GM06990 (cell line): Measurements from ENCODE around the gene DENND1B.

Experiments used
- DNase-seq: peaks from one replicate; pipeline ENCODE4 v3.0.0-alpha.2; 2011; ENCODE audit not compliant: insufficient read length; ENCODE audit errors: extremely low read depth
- H3K27me3 ChIP-seq: replicated peaks from 2 replicates; pipeline ENCODE4 v1.6.0; 2011; ENCODE audit warnings: low read length; ENCODE audit not compliant: control insufficient read depth, insufficient read depth
- H3K36me3 ChIP-seq: 2 replicates; pipeline ENCODE4 v1.5.1; 2011; ENCODE audit warnings: low read length; ENCODE audit not compliant: control insufficient read depth, insufficient read depth
- H3K4me3 ChIP-seq: replicated peaks from 2 replicates; pipeline ENCODE4 v1.5.1; 2011; ENCODE audit warnings: low read depth, mild to moderate bottlenecking, control low read depth, low read length
- CTCF ChIP-seq: IDR thresholded peaks from 2 replicates; pipeline ENCODE4 v1.5.1; 2011; ENCODE audit warnings: low read length, control low read depth, mild to moderate bottlenecking, inconsistent platforms; ENCODE audit not compliant: insufficient read depth, poor library complexity, severe bottlenecking

The DENND1B gene

DNA sequence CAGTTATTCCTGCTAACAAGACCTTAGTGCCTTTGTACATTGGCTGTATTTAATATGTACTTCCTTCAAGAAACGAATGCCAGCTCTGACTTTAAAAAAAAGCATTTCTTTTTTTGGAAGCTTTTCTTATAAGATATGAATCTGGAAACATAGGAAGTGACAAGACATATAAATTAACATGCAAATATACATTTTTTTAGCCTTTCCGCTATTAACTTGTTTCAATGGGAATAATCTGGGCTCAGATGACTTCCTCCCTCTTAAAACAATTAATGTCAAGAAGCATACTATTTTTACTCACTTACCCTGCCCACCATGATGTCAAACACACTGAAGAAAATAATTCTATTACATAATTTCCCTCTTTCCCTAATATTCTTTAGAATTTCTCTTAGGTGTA is 1.4 kb downstream of the DENND1B start:
- Histone ChIP-seq H3K36me3 (no peaks in the 10 kb centered on the region; the same call in 1 of the 2 replicates), H3K4me3 (peak overlapping the region; percentile 73), H3K27me3 (no peaks in the 10 kb centered on the region)
- DNase-seq = no peak
- TF ChIP-seq CTCF = no peak

DNA sequence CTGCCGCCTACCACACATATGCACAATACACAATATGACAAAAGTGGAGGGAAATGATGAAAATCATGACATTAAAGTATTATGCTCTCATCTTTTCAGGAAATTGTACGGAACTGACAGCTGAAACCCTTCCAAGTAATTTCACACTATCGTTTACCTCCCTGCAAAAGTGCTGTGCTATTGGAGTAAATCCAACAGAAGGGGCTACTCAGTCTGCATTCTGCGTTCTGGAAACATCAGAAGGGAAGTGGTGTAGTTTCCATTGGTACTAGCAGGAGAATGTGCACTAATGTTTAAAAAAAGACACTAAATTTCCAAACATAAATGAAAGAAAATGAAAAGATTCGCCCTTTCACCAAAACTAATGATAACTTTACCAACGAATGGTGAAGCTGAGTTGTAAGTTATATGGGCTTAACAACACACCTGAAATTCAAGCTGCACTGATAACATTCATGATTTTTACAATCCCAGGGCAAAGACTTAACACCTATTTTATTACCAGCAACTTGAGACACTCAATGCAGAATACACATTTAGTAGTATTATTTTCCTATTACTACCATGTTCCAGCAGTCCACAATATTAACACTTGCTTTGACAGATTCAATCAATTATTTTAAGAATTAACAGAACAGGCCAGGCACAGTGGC is 3.2 kb downstream of the DENND1B start:
- H3K36me3 ChIP-seq = no peaks in the 10 kb centered on the region; the same call in 1 of the 2 replicates
- no peak for DNase-seq
- no peaks in the 10 kb centered on the region for H3K27me3 ChIP-seq
- TF ChIP-seq CTCF = no peak
- H3K4me3 ChIP-seq = no peak overlapping the region

GRCh38 chr1:197771386-197771785 is 3.9 kb downstream of the DENND1B start:
- TF ChIP-seq CTCF = no peak
- no peak for DNase-seq
- no peak overlapping the region for H3K4me3 ChIP-seq

DNA sequence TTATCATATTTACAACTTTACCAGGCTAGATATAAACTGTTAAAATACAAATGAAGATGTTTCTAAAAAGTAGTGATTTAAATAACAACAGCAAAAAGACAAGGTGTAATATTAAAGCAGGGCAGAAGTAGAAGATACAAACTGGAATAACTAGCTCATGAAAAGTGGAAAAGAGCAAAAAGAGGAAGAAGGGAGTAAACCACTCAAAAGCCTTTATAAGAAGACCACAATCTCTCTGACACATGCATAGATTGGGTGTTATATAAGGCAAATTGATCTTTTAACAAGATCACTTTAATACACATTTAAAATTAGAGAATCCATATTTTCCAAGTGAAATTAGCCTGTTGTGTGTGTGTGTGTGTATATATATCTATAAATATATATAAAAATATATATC is 5.0 kb downstream of the DENND1B start:
- no peak for TF ChIP-seq CTCF
- H3K4me3 ChIP-seq = no peak overlapping the region

More at GRCh38 chr1:197771386-197771785, 3.9 kb downstream of the DENND1B start:
- no peaks in the 10 kb centered on the region for H3K27me3 ChIP-seq
- H3K36me3 ChIP-seq = no peaks in the 10 kb centered on the region; the same call in 1 of the 2 replicates

DNA sequence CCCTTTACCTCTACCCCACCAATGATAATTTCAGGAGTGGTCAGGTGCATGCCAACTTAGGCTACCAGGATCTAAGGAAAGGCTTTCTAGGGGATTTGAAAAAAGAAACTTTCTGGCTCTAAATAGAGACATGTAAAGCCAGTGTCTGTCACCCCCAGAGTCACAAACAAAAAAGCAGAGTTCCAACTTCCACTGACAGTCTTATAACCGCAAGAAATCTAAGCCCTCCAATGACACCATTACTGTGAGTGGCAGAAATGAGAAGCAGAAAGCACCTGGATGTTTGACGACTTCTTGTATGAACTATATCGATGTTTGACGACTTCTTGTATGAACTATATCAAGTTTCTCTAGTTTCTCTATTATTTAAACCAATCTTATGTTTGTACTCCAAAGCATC is 6.0 kb downstream of the DENND1B start:
- Histone ChIP-seq H3K4me3 (no peak overlapping the region), H3K27me3 (no peaks in the 10 kb centered on the region), H3K36me3 (no peaks in the 10 kb centered on the region; the same call in 1 of the 2 replicates)
- no peak for DNase-seq
- TF ChIP-seq CTCF = no peak

More for the DNA sequence above, 5.0 kb downstream of the DENND1B start:
- no peak for DNase-seq
- H3K36me3 ChIP-seq = no peaks in the 10 kb centered on the region; the same call in 1 of the 2 replicates
- H3K27me3 ChIP-seq = no peaks in the 10 kb centered on the region
